Activated CD8-positive, alpha-beta memory T cell treated with anti-CD3 and anti-CD28 coated beads, Interleukin-2, amount 10 ng/mL, durations not matched to agents 7 days and 5 days (primary cell): Measurements from ENCODE around the gene SLC6A16. TPM values are rescaled to one million over a fixed set of nuclear protein-coding genes. Genes with fewer than 3 reads are reported as not detected.

Experiments used
- ATAC-seq: fragments of 150-1000 bp; cut with Tn5 transposase; one replicate; pipeline ENCODE4 v1.10.0; 2021; ENCODE audit warnings: moderate library complexity
- CTCF ChIA-PET: fragments of 350-600 bp; sonication (Branson Sonifier 250); formaldehyde crosslinking; loops from one replicate; lab custom pipeline; 2021; ENCODE audit warnings: antibody characterized with exemption; lab: Charles Lee
- DNase-seq: peaks from one replicate; pipeline ENCODE4 v3.0.0-alpha.2; 2020
- H3K27ac Mint-ChIP-seq: one replicate; pipeline ENCODE4 v1.8.0; 2021; ENCODE audit warnings: mild to moderate bottlenecking, mixed read lengths
- H3K27me3 Mint-ChIP-seq: one replicate; pipeline ENCODE4 v1.8.0; 2021; ENCODE audit warnings: mixed read lengths
- H3K36me3 Mint-ChIP-seq: one replicate; pipeline ENCODE4 v1.8.0; 2021; ENCODE audit warnings: mild to moderate bottlenecking, mixed read lengths
- H3K4me1 Mint-ChIP-seq: one replicate; pipeline ENCODE4 v1.8.0; 2021; ENCODE audit warnings: mixed read lengths
- H3K4me3 Mint-ChIP-seq: one replicate; pipeline ENCODE4 v1.8.0; 2021; ENCODE audit warnings: mild to moderate bottlenecking, moderate library complexity, mixed read lengths
- H3K9me3 Mint-ChIP-seq: one replicate; pipeline ENCODE4 v1.8.0; 2022; ENCODE audit warnings: low read depth, mixed read lengths
- total RNA-seq, 2 experiments: library from RNA; stranded (reverse); gene quantifications; one replicate each; pipeline ENCODE4 v1.2.3, GENCODE V29; 2021

The SLC6A16 gene
- total RNA-seq, 2 experiments from 2014 or later = 2.5 to 2.7 TPM

DNA sequence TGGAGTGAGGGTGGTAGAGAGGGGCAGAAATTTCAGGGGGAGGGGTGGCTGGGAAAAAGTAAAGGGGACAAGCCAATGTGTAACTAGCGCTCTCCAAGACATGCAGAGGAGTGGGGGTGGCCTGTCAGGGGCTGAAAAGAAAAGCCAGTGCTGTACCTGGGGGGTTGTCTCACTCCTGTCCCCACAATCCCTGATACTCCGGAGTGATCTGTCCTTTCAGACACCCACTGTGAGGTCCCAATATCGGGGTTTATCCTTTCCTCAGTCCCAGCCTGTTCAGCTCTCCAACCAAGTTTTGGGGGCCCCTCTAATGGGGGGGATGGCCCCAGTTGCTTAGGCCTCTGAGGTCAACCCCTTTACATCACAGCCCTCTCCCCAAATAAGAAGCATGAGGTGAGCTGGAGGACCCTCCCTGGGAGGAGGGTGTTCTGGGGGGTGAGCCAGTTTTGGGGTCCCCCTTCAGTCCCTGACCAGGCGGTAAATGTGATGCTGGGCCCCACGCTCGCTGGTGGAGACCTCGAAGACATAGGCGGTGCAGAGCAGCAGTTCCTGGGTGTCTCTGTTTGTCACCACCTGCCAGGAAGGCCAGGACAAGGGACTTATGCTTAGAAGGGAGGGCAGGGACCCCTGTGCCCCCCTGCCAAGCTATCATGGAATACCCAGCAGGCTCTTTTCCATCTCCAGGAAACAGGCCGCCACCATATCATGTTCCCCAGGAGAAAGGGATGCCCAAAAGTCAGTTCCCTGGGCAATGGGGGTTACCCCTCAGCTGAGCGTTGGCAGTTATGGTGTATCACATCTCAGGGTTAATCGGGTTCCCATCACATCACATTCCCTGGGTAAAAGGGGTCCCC lies 16.1 kb upstream of the SLC6A16 start:
- Mint-ChIP-seq H3K4me3 (no peak overlapping the region), H3K27ac (no peak overlapping the region), H3K27me3 (no peaks in the 10 kb centered on the region), H3K36me3 (peaks cover 27% of the 10 kb centered on the region), H3K4me1 (peaks cover 41% of the 10 kb centered on the region), H3K9me3 (no peaks in the 10 kb centered on the region)
- CTCF ChIA-PET = interaction anchor here (0.5 to 1.4 kb wide), 3 partner anchors 13 to 50 kb away, joined by 3 to 5 read pairs (median 3); no protein-coding TSS in a partner anchor
- no peak for DNase-seq
- ATAC-seq = no peak

DNA sequence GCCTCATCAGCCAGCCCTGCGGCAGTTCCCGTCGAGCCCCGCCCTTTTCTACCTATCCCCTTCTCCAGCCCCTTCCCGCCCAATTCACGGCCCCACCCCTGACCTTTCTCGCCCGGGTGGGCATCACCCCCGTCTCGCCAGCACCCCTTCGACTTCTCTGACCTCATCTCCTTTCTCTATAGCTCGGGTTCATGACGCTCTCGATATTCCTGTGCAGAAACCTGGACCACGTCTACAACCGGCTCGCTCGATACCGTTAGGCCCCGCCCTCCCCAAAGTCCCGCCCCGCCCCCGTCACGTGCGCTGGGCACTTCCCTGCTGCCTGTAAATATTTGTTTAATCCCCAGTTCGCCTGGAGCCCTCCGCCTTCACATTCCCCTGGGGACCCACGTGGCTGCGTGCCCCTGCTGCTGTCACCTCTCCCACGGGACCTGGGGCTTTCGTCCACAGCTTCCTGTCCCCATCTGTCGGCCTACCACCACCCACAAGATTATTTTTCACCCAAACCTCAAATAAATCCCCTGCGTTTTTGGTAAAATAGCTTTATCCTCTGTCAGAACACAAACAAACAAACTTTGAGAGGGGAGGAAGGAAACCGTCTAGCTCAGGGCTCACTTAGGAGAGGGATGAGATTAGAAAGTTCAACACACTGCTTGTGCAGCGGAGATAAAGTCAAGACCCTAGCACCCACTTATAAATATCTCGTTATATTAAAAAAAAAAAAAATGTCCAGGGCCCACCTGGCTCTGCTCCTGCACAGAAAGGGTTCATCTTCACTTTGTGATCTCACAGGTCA lies 15.3 kb upstream of the SLC6A16 start:
- no peak overlapping the region for H3K4me3 Mint-ChIP-seq
- CTCF ChIA-PET = interaction anchor here (1.4 kb wide), 1 partner anchor 12 kb away, joined by 5 read pairs; no protein-coding TSS in a partner anchor
- H3K9me3 Mint-ChIP-seq = no peaks in the 10 kb centered on the region
- peaks cover 29% of the 10 kb centered on the region for H3K36me3 Mint-ChIP-seq
- ATAC-seq (no peak), DNase-seq (no peak)
- peak overlapping the region; percentile 50 for H3K27ac Mint-ChIP-seq
- no peaks in the 10 kb centered on the region for H3K27me3 Mint-ChIP-seq
- peaks cover 46% of the 10 kb centered on the region for H3K4me1 Mint-ChIP-seq

DNA sequence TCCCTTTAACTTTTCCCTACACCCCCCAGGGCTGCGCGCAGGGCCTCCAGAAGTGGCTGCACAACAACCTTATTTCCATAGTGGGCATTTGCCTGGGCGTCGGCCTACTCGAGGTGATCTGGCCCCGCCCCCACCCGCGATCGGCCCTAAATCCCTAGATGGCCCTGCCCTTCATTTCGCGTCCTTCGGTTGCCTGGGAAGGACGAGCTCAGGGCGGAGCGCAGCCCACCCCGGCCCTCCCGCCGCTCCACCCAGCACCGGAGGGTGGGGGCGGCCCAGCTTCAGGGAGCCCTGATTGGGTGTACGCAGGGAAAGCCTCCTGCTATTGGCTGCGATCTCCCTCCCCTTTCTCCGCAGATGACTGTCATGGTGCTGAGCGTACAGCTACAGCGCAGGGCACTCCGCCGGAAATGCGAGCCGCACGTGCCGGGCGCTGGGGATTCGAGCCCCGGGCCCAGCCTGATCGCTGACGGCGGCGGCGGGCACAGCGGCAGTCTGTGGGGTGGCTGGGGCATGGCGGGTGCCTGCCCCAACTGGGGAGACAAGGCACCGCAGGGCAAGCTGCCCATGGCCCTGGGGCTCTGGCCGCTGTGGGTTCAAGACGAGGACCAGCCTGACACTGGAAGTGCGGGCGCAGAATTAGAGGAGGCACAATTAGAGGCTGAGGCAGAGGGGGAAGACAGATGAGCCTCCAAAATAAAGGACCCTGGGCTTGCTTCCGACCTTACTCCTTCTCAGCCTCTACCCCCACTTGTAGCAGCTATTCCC lies 14.5 kb upstream of the SLC6A16 start:
- ATAC-seq (no peak), DNase-seq (no peak)
- CTCF ChIA-PET = no interaction called here
- no peaks in the 10 kb centered on the region for H3K9me3 Mint-ChIP-seq
- peaks cover 46% of the 10 kb centered on the region for H3K4me1 Mint-ChIP-seq
- peak overlapping the region; percentile 28 for H3K27ac Mint-ChIP-seq
- H3K27me3 Mint-ChIP-seq = no peaks in the 10 kb centered on the region
- peaks cover 29% of the 10 kb centered on the region for H3K36me3 Mint-ChIP-seq
- no peak overlapping the region for H3K4me3 Mint-ChIP-seq

DNA sequence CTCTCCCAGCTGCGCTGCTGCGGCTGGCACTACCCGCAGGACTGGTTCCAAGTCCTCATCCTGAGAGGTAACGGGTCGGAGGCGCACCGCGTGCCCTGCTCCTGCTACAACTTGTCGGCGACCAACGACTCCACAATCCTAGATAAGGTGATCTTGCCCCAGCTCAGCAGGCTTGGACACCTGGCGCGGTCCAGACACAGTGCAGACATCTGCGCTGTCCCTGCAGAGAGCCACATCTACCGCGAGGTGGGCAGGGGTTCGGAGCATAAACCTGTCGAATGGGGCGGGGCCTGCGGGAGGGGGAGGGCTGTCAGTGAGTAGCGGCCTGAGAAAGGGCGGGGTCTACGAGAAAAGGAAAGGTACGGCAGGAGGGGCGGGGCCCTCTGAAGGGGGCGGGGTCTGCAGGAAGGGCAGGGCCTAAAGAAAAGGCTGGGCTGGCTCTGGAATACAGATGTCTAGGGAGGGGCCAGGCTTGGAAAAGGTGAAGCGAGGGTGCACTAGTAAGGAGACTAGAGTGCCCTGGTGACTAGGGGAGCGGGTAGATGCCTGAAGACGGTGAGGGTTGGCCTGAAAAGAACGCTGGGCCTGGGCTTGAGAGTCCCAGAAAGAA lies 13.8 kb upstream of the SLC6A16 start:
- ATAC-seq (no peak), DNase-seq (no peak)
- Mint-ChIP-seq H3K27me3 (no peaks in the 10 kb centered on the region), H3K4me3 (no peak overlapping the region), H3K36me3 (peaks cover 29% of the 10 kb centered on the region), H3K4me1 (peaks cover 52% of the 10 kb centered on the region), H3K9me3 (no peaks in the 10 kb centered on the region), H3K27ac (no peak overlapping the region)
- CTCF ChIA-PET = no interaction called here

DNA sequence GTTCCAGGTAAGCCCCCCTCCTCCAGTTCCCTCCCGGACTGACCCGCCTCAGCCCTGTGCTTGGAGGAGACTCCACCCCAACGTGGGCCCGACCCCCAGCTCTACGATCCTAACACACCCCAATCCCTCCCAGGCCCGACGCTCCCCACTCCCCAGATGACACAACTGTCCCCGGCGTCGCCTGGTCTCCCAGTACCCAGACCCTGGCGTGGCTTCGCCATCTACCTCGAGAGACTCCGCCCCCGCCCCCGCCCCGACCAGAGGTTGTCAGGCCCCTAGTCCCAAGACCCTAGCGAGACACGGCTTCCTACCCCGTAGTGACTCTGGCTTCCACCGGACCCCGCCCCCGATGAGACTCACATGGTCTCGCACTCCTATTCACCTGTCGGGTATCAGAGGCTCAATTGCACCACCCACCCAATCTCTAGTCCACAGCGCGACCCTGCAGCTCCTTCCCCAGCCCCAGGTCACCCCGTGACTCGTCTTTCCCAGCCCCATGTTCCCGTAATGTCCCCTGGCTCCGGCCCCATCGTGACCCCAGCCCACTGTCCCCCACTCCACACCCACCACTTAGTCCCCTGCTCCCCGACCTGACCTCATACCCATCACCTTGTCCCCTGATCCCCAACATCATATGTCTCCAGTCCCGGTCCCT lies 13.2 kb upstream of the SLC6A16 start:
- no peaks in the 10 kb centered on the region for H3K9me3 Mint-ChIP-seq
- H3K27me3 Mint-ChIP-seq = no peaks in the 10 kb centered on the region
- CTCF ChIA-PET = interaction anchor here (1.8 kb wide), 1 partner anchor 10 kb away, joined by 7 read pairs; no protein-coding TSS in a partner anchor
- DNase-seq = no peak
- no peak overlapping the region for H3K4me3 Mint-ChIP-seq
- peaks cover 29% of the 10 kb centered on the region for H3K36me3 Mint-ChIP-seq
- H3K27ac Mint-ChIP-seq = no peak overlapping the region
- no peak for ATAC-seq
- peaks cover 58% of the 10 kb centered on the region for H3K4me1 Mint-ChIP-seq

DNA sequence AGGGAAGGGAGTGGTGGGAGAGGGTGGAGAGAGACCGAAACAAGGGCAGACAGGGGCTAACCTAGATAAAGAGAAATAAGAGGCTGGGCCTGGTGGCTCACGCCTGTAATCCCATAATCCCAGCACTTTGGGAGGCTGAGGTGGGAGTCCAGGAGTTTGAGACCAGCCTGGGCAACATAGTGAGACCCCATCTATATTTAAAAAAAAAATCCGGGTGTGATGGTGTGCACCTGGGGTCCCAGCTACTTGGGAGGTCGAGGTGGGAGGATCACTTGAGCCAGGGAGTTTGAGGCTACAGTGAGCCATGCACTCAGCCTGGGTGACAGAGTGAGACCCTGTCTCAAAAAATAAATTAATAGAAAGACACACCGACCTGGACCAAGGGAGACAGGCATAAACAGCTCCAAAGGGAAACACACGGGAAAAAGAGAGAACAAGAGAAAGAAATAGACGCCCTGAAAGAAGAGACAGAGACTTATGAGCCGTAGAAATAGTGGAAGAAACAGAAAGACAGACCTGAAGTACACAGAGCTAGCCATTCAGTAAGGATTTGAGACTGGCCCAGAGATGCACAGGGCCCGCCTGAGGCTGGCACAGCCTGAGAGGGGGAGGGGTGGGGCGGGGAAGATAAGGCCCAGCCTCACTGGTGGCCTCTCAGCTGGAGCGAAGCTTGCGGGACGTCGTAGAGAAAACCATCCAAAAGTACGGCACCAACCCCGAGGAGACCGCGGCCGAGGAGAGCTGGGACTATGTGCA lies 12.5 kb upstream of the SLC6A16 start:
- Mint-ChIP-seq H3K4me3 (no peak overlapping the region), H3K36me3 (peaks cover 29% of the 10 kb centered on the region), H3K4me1 (peaks cover 62% of the 10 kb centered on the region), H3K27me3 (no peaks in the 10 kb centered on the region), H3K27ac (peak overlapping the region; percentile 73), H3K9me3 (no peaks in the 10 kb centered on the region)
- no peak for ATAC-seq
- CTCF ChIA-PET = interaction anchor here (1.8 kb wide), 1 partner anchor 10 kb away, joined by 7 read pairs; no protein-coding TSS in a partner anchor
- no peak for DNase-seq

DNA sequence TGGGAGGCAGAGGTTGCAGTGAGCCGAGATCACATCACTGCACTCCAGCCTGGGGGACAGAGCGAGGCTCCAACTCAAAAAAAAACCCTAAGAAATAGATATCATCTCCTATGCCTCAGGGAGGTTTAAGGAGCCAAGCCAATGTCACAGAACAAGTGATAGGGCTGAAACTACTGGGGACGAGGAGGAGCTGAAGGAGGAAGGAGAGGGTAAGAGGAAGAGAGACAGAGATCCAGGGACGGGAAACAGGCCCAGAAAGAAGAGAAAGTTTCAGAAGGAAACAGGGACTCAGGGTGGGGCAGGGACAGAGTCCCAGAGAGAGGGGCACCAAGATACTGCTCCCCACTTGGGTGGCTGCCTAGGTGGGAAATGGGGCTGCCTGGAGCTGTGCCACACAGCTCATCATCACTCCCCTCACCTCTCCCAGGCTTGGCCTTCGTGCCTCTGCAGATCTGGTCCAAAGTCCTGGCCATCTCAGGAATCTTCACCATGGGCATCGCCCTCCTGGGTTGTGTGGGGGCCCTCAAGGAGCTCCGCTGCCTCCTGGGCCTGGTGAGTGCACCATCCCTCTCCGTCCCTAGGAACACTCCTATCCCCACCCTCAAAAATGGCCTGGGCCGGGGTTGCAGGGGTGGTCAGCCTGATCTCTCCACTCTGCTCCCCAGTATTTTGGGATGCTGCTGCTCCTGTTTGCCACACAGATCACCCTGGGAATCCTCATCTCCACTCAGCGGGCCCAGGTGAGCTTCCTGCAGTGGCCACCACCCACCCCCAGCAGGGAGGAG lies 11.7 kb upstream of the SLC6A16 start:
- peaks cover 68% of the 10 kb centered on the region for H3K4me1 Mint-ChIP-seq
- no peak for ATAC-seq
- H3K27ac Mint-ChIP-seq = peak overlapping the region; percentile 73

DNA sequence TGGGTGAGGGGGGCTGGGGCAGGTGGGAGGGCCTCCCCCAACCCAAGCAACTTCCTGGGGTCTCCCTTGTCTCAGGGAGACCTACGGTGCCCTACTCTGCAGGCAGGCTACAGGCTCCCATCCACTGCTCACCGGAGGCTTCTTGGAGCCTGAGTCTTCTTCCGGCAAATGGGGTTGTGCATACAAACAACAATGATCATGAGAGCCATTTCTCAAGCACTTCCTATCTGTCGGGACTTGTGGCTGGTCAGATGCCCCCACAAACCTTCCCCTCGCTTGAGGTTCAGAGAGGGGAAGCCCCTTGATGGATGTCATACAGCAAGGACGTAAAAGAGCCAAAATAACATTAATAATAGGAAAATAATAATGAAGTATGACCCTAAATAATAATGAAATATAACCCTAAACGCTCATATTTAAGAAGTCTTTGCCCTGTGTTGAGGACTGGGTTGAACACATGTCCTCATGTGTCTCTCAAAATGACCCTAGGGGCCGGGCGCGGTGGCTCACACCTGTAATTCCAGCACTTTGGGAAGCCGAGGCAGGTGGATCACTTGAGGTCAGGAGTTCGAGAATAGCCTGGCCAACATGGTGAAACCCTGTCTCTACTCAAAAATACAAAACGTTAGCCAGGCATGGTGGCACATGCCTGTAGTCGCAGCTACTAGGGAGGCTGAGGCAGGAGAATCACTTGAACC lies 10.9 kb upstream of the SLC6A16 start:
- peak overlapping the region; percentile 98 for H3K4me3 Mint-ChIP-seq
- peak; percentile 50 for ATAC-seq
- H3K27me3 Mint-ChIP-seq = no peaks in the 10 kb centered on the region
- H3K36me3 Mint-ChIP-seq = peaks cover 31% of the 10 kb centered on the region
- no peaks in the 10 kb centered on the region for H3K9me3 Mint-ChIP-seq
- peaks cover 75% of the 10 kb centered on the region for H3K4me1 Mint-ChIP-seq
- peak overlapping the region; percentile 99 for H3K27ac Mint-ChIP-seq
- DNase-seq = peak; percentile 66
- CTCF ChIA-PET = interaction anchor here (0.6 to 2.1 kb wide), 6 partner anchors 8 to 238 kb away, joined by 3 to 8 read pairs (median 4); no protein-coding TSS in a partner anchor

More for the DNA sequence above, 11.7 kb upstream of the SLC6A16 start:
- DNase-seq = no peak
- Mint-ChIP-seq H3K4me3 (peak overlapping the region; percentile 98), H3K36me3 (peaks cover 29% of the 10 kb centered on the region), H3K9me3 (no peaks in the 10 kb centered on the region), H3K27me3 (no peaks in the 10 kb centered on the region)
- CTCF ChIA-PET = interaction anchor here (0.6 to 2.1 kb wide), 5 partner anchors 9 to 239 kb away, joined by 3 to 8 read pairs (median 4); no protein-coding TSS in a partner anchor

DNA sequence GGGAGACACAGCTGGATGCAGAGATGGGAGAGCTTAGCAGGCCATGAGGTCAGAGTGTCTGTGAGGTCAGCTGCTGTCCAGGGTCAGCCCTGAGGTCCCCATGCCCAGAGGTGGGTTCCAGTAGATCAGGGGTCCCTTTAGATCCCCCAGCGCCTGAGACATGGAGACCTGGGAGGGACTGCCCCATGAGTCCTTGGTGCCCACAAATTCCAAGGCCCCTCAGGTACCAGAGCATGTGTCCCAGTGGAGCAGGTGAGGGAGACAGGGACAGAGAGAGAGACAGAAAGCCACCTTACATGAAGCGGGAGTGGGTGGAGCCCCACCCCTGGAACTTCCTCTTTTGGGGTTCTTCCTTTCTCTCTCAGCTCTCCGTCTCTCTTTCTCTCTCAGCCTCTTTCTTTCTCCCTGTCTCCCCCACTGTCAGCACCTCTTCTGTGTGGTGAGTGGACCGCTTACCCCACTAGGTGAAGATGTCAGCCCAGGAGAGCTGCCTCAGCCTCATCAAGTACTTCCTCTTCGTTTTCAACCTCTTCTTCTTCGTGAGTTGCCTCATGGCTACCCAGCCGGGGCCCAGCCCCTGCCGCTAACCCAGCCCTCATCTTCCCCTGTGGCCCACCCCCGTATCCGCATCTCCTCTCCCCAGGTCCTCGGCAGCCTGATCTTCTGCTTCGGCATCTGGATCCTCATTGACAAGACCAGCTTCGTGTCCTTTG lies 10.2 kb upstream of the SLC6A16 start, which contains the start of gene CD37:
CD37 (plus strand) TSS at position 336 of the 713 bp plus-strand sequence; CDS start at position 471, 135 bp downstream.
- H3K27ac Mint-ChIP-seq = peak within 1 kb of the TSS; percentile 99
- no peaks in the 10 kb centered on the region for H3K27me3 Mint-ChIP-seq
- CTCF ChIA-PET = interaction anchor here (0.6 to 2.1 kb wide), 4 partner anchors 29 to 237 kb away, joined by 3 to 8 read pairs (median 4); no protein-coding TSS in a partner anchor
- H3K9me3 Mint-ChIP-seq = no peaks in the 10 kb centered on the region
- peaks cover 31% of the 10 kb centered on the region for H3K36me3 Mint-ChIP-seq
- DNase-seq (peak; percentile 80), ATAC-seq (peak; percentile 73)
- H3K4me1 Mint-ChIP-seq = peaks cover 76% of the 10 kb centered on the region
- H3K4me3 Mint-ChIP-seq = peak within 1 kb of the TSS; percentile 98

DNA sequence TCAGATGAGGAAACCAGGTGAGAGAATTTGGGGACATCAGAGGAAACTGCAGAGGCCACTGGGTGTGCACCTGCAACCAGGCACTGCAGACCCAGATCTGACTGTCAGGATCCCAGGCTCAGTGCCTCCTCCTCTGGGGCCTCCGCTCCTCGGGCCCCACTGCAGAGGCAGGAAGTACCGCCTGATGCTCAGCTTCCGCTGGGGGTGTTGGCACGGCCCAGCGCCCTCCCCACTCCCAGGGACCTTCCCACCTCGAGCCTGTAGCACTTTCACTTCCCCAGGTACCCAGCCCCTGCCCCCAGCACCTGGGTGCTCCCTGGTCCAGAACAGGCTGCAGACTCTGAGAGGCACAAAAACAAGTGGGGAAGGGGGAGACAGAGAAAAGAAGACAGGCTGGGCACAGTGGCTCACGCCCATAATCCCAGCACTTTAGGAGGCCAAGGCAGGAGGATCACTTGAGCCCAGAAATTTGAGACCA lies 8.9 kb upstream of the SLC6A16 start:
- Mint-ChIP-seq H3K36me3 (peaks cover 26% of the 10 kb centered on the region), H3K27ac (peak overlapping the region; percentile 93), H3K4me1 (peaks cover 71% of the 10 kb centered on the region), H3K9me3 (no peaks in the 10 kb centered on the region), H3K4me3 (peak overlapping the region; percentile 71), H3K27me3 (no peaks in the 10 kb centered on the region)
- peak; percentile 72 for ATAC-seq
- DNase-seq = peak; percentile 80
- CTCF ChIA-PET = interaction anchor here (1.0 to 1.7 kb wide), 6 partner anchors 11 to 109 kb away, joined by 3 to 5 read pairs (median 3); no protein-coding TSS in a partner anchor
